K562 (cell line): Measurements from ENCODE around the gene AGPAT1. TPM values are rescaled to one million over a fixed set of nuclear protein-coding genes. Genes with fewer than 3 reads are reported as not detected.

ENCODE experiments used
- ATAC-seq: fragments of 200-7000 bp; cut with Tn5 transposase; 3 replicates; pipeline ENCODE4 v1.9.1; 2020; ENCODE audit warnings: moderate library complexity
- BruUV-seq: library from RNA; stranded (reverse); fragments of 400-500 nt; replicated peaks from 2 replicates; lab custom pipeline; 2021; lab: Mats Ljungman, UMichigan
- CTCF ChIA-PET: fragments of 300-600 bp; formaldehyde crosslinking; extraction: SDS; loops from one replicate; lab custom pipeline; 2021; ENCODE audit warnings: low intra/inter-chr PET ratio; lab: Yijun Ruan, JAX
- POLR2A ChIA-PET: fragments of 300-600, 350-650 bp; sonication (Branson Sonifier 250); formaldehyde crosslinking; extraction: SDS; loops from one replicate; lab custom pipeline; 2021; ENCODE audit warnings: antibody characterized with exemption, inconsistent platforms; lab: Yijun Ruan, JAX
- DNase-seq, 4 experiments: peaks; one replicate each; pipeline versions ENCODE4 v3.0.0 to v3.0.0-alpha.2; 2011 to 2018; ENCODE audit warnings: low spot score in 3 of 4, mixed read lengths in 3 of 4; ENCODE audit errors: extremely low read depth in 1 of 4
- FAIRE-seq: peaks from 2 replicates; lab custom pipeline; 2011; peaks lifted over from hg19 to GRCh38; lab: Jason Lieb, UNC
- H2AFZ ChIP-seq: 2 replicates; pipeline ENCODE4 v1.6.0; 2011; ENCODE audit warnings: low read depth, low read length, control low read depth, inconsistent platforms
- H3K27ac ChIP-seq: fragments of 200-600 bp; 3 replicates; pipeline ENCODE4 v1.8.0; 2011; ENCODE audit warnings: low read depth, mild to moderate bottlenecking, control low read depth, inconsistent platforms, low read length, moderate library complexity, mixed read lengths; ENCODE audit errors: extremely low read depth
- H3K27me3 ChIP-seq, 2 experiments: fragments of 300-600 bp in 1 of 2; 2 replicates in 1 of 2; 3 replicates in 1 of 2; pipeline versions ENCODE4 v1.6.0 to v1.8.0; 2011; ENCODE audit warnings: inconsistent platforms in 2 of 2, low read length in 2 of 2, mild to moderate bottlenecking in 1 of 2, mixed read lengths in 1 of 2, moderate library complexity in 1 of 2; ENCODE audit not compliant: control insufficient read depth in 2 of 2, insufficient read depth in 2 of 2
- H3K36me3 ChIP-seq: fragments of 300-600 bp; 3 replicates; pipeline ENCODE4 v1.8.0; 2011; ENCODE audit warnings: mild to moderate bottlenecking, low read length, inconsistent platforms; ENCODE audit not compliant: control insufficient read depth, insufficient read depth
- H3K4me1 ChIP-seq, 2 experiments: fragments of 200-600 bp in 1 of 2; replicated peaks in 1 of 2; 2 replicates in 1 of 2; 3 replicates in 1 of 2; pipeline versions ENCODE4 v1.5.1 to v1.8.0; 2011; ENCODE audit warnings: inconsistent platforms in 2 of 2, low read length in 2 of 2, mild to moderate bottlenecking in 1 of 2, mixed read lengths in 1 of 2, moderate library complexity in 1 of 2; ENCODE audit not compliant: control insufficient read depth in 2 of 2, insufficient read depth in 2 of 2
- H3K4me2 ChIP-seq: 2 replicates; pipeline ENCODE4 v1.6.1; 2011; ENCODE audit warnings: low read length, control low read depth, inconsistent platforms, mixed read lengths; ENCODE audit not compliant: insufficient read depth
- H3K4me3 ChIP-seq: fragments of 200-600 bp; sonication (generic), shearing (Covaris generic); 2 replicates; pipeline ENCODE4 v1.5.1; 2016; ENCODE audit warnings: control low read depth, inconsistent platforms
- H3K79me2 ChIP-seq: fragments of 200-600 bp; 3 replicates; pipeline ENCODE4 v1.8.0; 2011; ENCODE audit warnings: low read length, inconsistent platforms; ENCODE audit not compliant: control insufficient read depth, insufficient read depth
- H3K9ac ChIP-seq, 2 experiments: 2 replicates each; pipeline versions ENCODE4 v1.6.0 to v1.6.1; 2011; ENCODE audit warnings: low read depth in 2 of 2, low read length in 2 of 2, control low read depth in 1 of 2, inconsistent platforms in 1 of 2, mild to moderate bottlenecking in 1 of 2, mixed read lengths in 1 of 2; ENCODE audit not compliant: insufficient read depth in 1 of 2
- H3K9me1 ChIP-seq: one replicate; pipeline ENCODE4 v1.6.0; 2011; ENCODE audit warnings: inconsistent platforms, mild to moderate bottlenecking, low read length, moderate library complexity; ENCODE audit not compliant: control insufficient read depth, insufficient read depth
- H3K9me3 ChIP-seq: replicated peaks from 2 replicates; pipeline ENCODE4 v1.5.1; 2011; ENCODE audit warnings: low read depth, low read length, inconsistent platforms; ENCODE audit not compliant: control insufficient read depth, insufficient read depth
- H4K20me1 ChIP-seq: replicated peaks from 2 replicates; pipeline ENCODE4 v1.6.1; 2011; ENCODE audit warnings: low read length, inconsistent platforms, mixed read lengths; ENCODE audit not compliant: control insufficient read depth, insufficient read depth
- ARID1B ChIP-seq: fragments of 450-650 bp; IDR thresholded peaks from 2 replicates; pipeline ENCODE4 v1.6.1; 2016; ENCODE audit warnings: antibody characterized with exemption, mild to moderate bottlenecking, inconsistent platforms
- ATF1 ChIP-seq, 2 experiments: fragments of 450-650 bp in 1 of 2; IDR thresholded peaks; 2 replicates each; pipeline ENCODE4 v1.6.1; 2016; ENCODE audit warnings: missing compliant biosample characterization in 1 of 2, missing genetic modification characterization in 1 of 2
- ATF2 ChIP-seq: sonication (generic); formaldehyde crosslinking; IDR thresholded peaks from 2 replicates; pipeline ENCODE4 v1.8.1; 2022; ENCODE audit warnings: missing genetic modification reagents
- CBX3 ChIP-seq, 2 experiments: IDR thresholded peaks; 1 replicate in 1 of 2; 2 replicates in 1 of 2; pipeline ENCODE4 v1.6.1; 2012; ENCODE audit warnings: inconsistent platforms in 2 of 2, low read length in 2 of 2, borderline replicate concordance in 1 of 2, control low read depth in 1 of 2
- EGR1 ChIP-seq: fragments of 450-650 bp; conservative IDR thresholded peaks from 2 replicates; pipeline ENCODE4 v1.6.1; 2017; ENCODE audit warnings: mild to moderate bottlenecking
- HEY1 ChIP-seq: fragments of 250-450 bp; sonication (Bioruptor Pico); IDR thresholded peaks from 2 replicates; pipeline ENCODE4 v1.5.0; 2020; ENCODE audit warnings: mild to moderate bottlenecking, moderate library complexity, borderline replicate concordance
- ILF3 ChIP-seq: fragments of 450-650 bp; IDR thresholded peaks from 2 replicates; pipeline ENCODE4 v1.6.1; 2018; ENCODE audit warnings: antibody characterized with exemption, mild to moderate bottlenecking, moderate library complexity, borderline replicate concordance
- KLF13 ChIP-seq: fragments of 450-650 bp; IDR thresholded peaks from 2 replicates; pipeline ENCODE4 v1.6.1; 2016; ENCODE audit warnings: missing genetic modification characterization, low read depth, mild to moderate bottlenecking, missing compliant biosample characterization, moderate library complexity, borderline replicate concordance
- NFATC3 ChIP-seq: fragments of 450-650 bp; IDR thresholded peaks from 2 replicates; pipeline ENCODE4 v1.6.1; 2017; ENCODE audit warnings: mild to moderate bottlenecking
- NONO ChIP-seq, 2 experiments: fragments of 200-400 bp in 1 of 2; fragments of 450-650 bp in 1 of 2; formaldehyde crosslinking in 1 of 2; IDR thresholded peaks; 2 replicates each; pipeline ENCODE4 v1.6.1; 2017; ENCODE audit warnings: low read depth in 2 of 2, mild to moderate bottlenecking in 2 of 2, moderate library complexity in 2 of 2, low read length in 1 of 2
- RBBP5 ChIP-seq: fragments of 200-600 bp; sonication (generic); IDR thresholded peaks from 2 replicates; pipeline ENCODE4 v1.6.1; 2012; ENCODE audit warnings: borderline replicate concordance, mild to moderate bottlenecking, low read length, control low read depth, inconsistent platforms; ENCODE audit not compliant: insufficient read depth, poor library complexity, severe bottlenecking
- SLC30A9 ChIP-seq: fragments of 250-450 bp; sonication (Bioruptor Pico); IDR thresholded peaks from 2 replicates; pipeline ENCODE4 v1.8.0; 2022; ENCODE audit warnings: mild to moderate bottlenecking, moderate library complexity
- SMARCA4 ChIP-seq: fragments of 450-650 bp; IDR thresholded peaks from 2 replicates; pipeline ENCODE4 v1.6.1; 2016
- TCFL5 ChIP-seq: fragments of 250-450 bp; sonication (Bioruptor Pico); conservative IDR thresholded peaks from 2 replicates; pipeline ENCODE4 v1.6.1; 2021; ENCODE audit warnings: mild to moderate bottlenecking, moderate library complexity, matching md5 sums
- U2AF2 ChIP-seq: fragments of 200-400 bp; formaldehyde crosslinking; optimal IDR thresholded peaks from 2 replicates; pipeline ENCODE3; 2017; ENCODE audit warnings: low read depth, mild to moderate bottlenecking, low read length
- WGBS: fragments of 100-300 bp; shearing (Covaris generic); methylation state at CpG from one replicate; pipeline ENCODE4 v1.1.6; 2016; ENCODE audit warnings: low coverage, mixed read lengths; ENCODE audit not compliant: insufficient coverage; ENCODE audit errors: missing lambda C conversion rate; 5-methylcytosine and 5-hydroxymethylcytosine counted together
- in situ Hi-C: fragments of 300-500 bp; cut with MboI; formaldehyde crosslinking; loops from 4 replicates; pipeline ENCODE4 v1.15.0; 2018; ENCODE audit warnings: inconsistent platforms, mixed read lengths
- intact Hi-C: fragments of 100-400 bp; cut with micrococcal nuclease; formaldehyde crosslinking; loops from 2 replicates; pipeline ENCODE4 v1.14.2; 2022
- polyA plus RNA-seq, 8 experiments: library from polyadenylated mRNA; depleted of rRNA in 4 of 8; stranded (reverse) in 5 of 8; unstranded in 3 of 8; fragments of >200 nt; fragmentation: Nextera tagmentation in 2 of 8; fragmentation: Illumina TruSeq in 1 of 8; extraction: Ambion mirVana in 2 of 8; extraction: Trizol in 1 of 8; gene quantifications; 2 replicates each; pipeline versions ENCODE4 v1.2.1 to v1.2.3, GENCODE V29; 2011 to 2014; ENCODE audit warnings: inconsistent platforms in 1 of 8, missing spikeins in 1 of 8
- total RNA-seq, 7 experiments: library from RNA; depleted of rRNA in 6 of 7; stranded (reverse); fragments of >200 nt in 6 of 7; fragmentation: Illumina TruSeq in 2 of 7; extraction: Trizol in 2 of 7; gene quantifications; 2 replicates each; pipeline versions ENCODE4 v1.2.1 to v1.2.3, GENCODE V29; 2011 to 2021; ENCODE audit warnings: low replicate concordance in 1 of 7
- TF ChIP-seq, protein P1 (sequence below): fragments of 450-650 bp; formaldehyde crosslinking; IDR thresholded peaks from 2 replicates; pipeline ENCODE4 v1.4.0; 2020; ENCODE audit warnings: mild to moderate bottlenecking, moderate library complexity
- TF ChIP-seq, protein P2 (sequence below), 3 experiments: fragments of 200-800 bp in 1 of 3; sonication (Bioruptor generic) in 1 of 3; sonication (generic) in 1 of 3; formaldehyde crosslinking in 1 of 3; IDR thresholded peaks; 2 replicates each; pipeline versions ENCODE4 v1.6.1 to v1.8.0; 2016 to 2022; ENCODE audit warnings: mild to moderate bottlenecking in 2 of 3, missing compliant biosample characterization in 2 of 3, missing genetic modification characterization in 2 of 3, missing genetic modification reagents in 1 of 3

The AGPAT1 gene
- total and polyA plus RNA-seq, 9 of the 15 experiments (the other 6 are each of a cell fraction or from before 2014, with no cell fraction given), result 37.9 to 176 (median 69.4) TPM

DNA sequence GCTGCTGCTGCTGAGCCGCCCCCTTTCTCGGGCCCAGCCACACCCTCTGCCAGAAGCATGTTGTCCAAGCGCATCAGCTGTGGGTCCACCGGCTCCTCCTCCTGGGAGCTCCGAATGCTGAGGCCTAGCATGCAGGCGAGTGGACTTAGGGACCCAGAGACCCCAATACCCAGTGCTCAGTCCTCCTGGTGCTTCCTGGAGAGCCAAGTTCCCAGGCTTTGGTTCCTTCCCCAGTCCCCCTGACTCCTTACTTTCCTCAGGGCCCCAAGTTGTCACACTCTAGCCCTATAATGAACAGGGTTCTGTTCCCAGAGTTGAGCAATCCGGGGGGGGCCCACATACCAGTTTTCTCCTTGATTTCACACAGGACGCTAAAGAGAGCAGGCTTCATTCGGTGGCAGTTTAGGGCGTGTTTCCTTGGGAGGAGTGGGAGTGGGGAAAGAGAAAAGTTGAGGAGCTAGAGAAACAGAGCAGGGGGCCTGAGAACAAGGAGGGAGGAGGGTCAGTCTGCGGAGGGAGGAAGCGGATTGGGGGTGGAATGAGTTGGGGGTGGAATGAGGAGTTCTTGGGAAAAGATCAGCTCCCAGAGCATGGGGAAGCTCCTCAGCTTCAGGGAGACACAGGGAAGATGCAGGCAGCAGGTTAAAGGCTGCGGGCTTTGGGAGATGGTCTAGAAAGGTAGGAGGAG lies 12.6 kb upstream of the AGPAT1 start:
- H3K9me1 ChIP-seq, result no peaks in the 10 kb centered on the region
- ChIA-PET CTCF (no interaction called here), POLR2A (interaction anchor here (0.5 to 2.5 kb wide), 9 partner anchors 9 to 498 kb away, joined by 3 to 8 read pairs (median 3); no protein-coding TSS in a partner anchor)
- DNase-seq, result peak in 1 of 4 experiments; percentile 41
- 5% methylated on average over 12 of the region's 13 CpGs for WGBS
- no peaks in the 10 kb centered on the region for H4K20me1 ChIP-seq
- peak overlapping the region; percentile 90 for H3K4me2 ChIP-seq
- in situ Hi-C loops, result no loop called here
- peak; percentile 9 for ATAC-seq
- peak overlapping the region; percentile 93 for H3K27ac ChIP-seq
- no peaks in the 10 kb centered on the region for H3K9me3 ChIP-seq
- H3K79me2 ChIP-seq, result peaks cover 65% of the 10 kb centered on the region
- peak overlapping the region; percentile 89 to 95 for H3K9ac ChIP-seq
- peaks cover 66 to 74% of the 10 kb centered on the region in 2 experiments for H3K4me1 ChIP-seq
- H3K27me3 ChIP-seq, result no peaks in the 10 kb centered on the region
- H3K36me3 ChIP-seq, result peaks cover 42% of the 10 kb centered on the region; the same call in 2 of the 3 replicates
- BruUV-seq, result no TSS peak
- H2AFZ ChIP-seq, result no peak overlapping the region
- intact Hi-C loops, result no loop called here
- FAIRE-seq, result no peak
- peak overlapping the region; percentile 79 for H3K4me3 ChIP-seq
- TF ChIP-seq EGR1 (peak; percentile 29; the same call in 1 of the 2 replicates), CBX3 (IDR thresholded peaks at IDR 0.05; ENCODE audit: borderline replicate concordance in 1 of 2, low read length in 2 of 2) (no peak), KLF13 (tag) (peak; percentile 68; the same call in 1 of the 2 replicates), SLC30A9 (no peak), ARID1B (0 out of 2 replicates have a peak, but pooled peaks have one; percentile 20), ATF1 (CRISPR knock-in tag; IDR thresholded peaks at IDR 0.05) (no peak), ATF1 (tag; IDR thresholded peaks at IDR 0.05) (no peak), RBBP5 (no peak), HEY1 (CRISPR knock-in tag) (no peak), SMARCA4 (peak; percentile 9; the same call in 1 of the 2 replicates), NFATC3 (no peak), ILF3 (no peak), NONO (IDR thresholded peaks at IDR 0.05; ENCODE audit: low read depth in 2 of 2, low read length in 1 of 2) (no peak), TCFL5 (CRISPR knock-in tag) (no peak), U2AF2 (no peak), ATF2 (CRISPR knock-in tag) (no peak)
- TF ChIP-seq, protein P1, sequence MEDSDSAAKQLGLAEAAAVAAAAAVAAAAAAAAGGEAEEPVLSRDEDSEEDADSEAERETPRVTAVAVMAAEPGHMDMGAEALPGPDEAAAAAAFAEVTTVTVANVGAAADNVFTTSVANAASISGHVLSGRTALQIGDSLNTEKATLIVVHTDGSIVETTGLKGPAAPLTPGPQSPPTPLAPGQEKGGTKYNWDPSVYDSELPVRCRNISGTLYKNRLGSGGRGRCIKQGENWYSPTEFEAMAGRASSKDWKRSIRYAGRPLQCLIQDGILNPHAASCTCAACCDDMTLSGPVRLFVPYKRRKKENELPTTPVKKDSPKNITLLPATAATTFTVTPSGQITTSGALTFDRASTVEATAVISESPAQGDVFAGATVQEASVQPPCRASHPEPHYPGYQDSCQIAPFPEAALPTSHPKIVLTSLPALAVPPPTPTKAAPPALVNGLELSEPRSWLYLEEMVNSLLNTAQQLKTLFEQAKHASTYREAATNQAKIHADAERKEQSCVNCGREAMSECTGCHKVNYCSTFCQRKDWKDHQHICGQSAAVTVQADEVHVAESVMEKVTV (CRISPR knock-in tag), result no peak
- TF ChIP-seq, protein P2, sequence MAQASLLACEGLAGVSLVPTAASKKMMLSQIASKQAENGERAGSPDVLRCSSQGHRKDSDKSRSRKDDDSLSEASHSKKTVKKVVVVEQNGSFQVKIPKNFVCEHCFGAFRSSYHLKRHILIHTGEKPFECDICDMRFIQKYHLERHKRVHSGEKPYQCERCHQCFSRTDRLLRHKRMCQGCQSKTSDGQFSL (CRISPR knock-in tag; IDR thresholded peaks at IDR 0.05), result no peak
- TF ChIP-seq, protein P2 (tag; IDR thresholded peaks at IDR 0.05), result peak in 1 of 2 experiments; percentile 55; a peak in 1 of 4 replicates
